ENCODE data around the gene CMTM7.
"Not testable (repeated sequence)": the region's sequence is repeated elsewhere in the genome, so short reads cannot be mapped to it uniquely, and the experiment has no call there.

The CMTM7 gene

GRCh38 chr3:32383136-32383711 is 8.4 kb upstream of the CMTM7 start:
- no peak for DNase-seq

GRCh38 chr3:32384938-32385337 is 6.7 kb upstream of the CMTM7 start:
- DNase-seq, result no peak

GRCh38 chr3:32387512-32387911 is 4.1 kb upstream of the CMTM7 start:
- no peak for DNase-seq

- DNase-seq, result not testable (repeated sequence)
These were observed 2.1 kb upstream of the CMTM7 start for GRCh38 chr3:32389577-32389976.

GRCh38 chr3:32392536-32393302 is 1.1 kb downstream of the CMTM7 start:
- no peak for DNase-seq

- no peak for DNase-seq
These were observed 3.8 kb downstream of the CMTM7 start for GRCh38 chr3:32395496-32395895.

- DNase-seq, result no peak
These were observed 6.3 kb downstream of the CMTM7 start for GRCh38 chr3:32397941-32398340.

GRCh38 chr3:32398531-32398930 is 6.9 kb downstream of the CMTM7 start:
- DNase-seq, result no peak

- no peak for DNase-seq
These were observed 7.5 kb downstream of the CMTM7 start for GRCh38 chr3:32399030-32399620.

GRCh38 chr3:32401126-32401525 is 9.5 kb downstream of the CMTM7 start:
- no peak for DNase-seq

GRCh38 chr3:32401556-32402081 is 10.0 kb downstream of the CMTM7 start:
- peak; percentile 12 for DNase-seq

GRCh38 chr3:32403663-32404062 is 12.0 kb downstream of the CMTM7 start:
- peak; percentile 7 for DNase-seq

GRCh38 chr3:32404714-32405113 is 13.1 kb downstream of the CMTM7 start:
- DNase-seq, result no peak

- no peak for DNase-seq
These were observed 13.5 kb downstream of the CMTM7 start for GRCh38 chr3:32405155-32405554.

GRCh38 chr3:32405711-32406323 is 14.2 kb downstream of the CMTM7 start:
- DNase-seq, result no peak

- DNase-seq, result peak; percentile 43
These were observed 15.1 kb downstream of the CMTM7 start for GRCh38 chr3:32406486-32407408.

GRCh38 chr3:32410367-32411246 is 19.0 kb downstream of the CMTM7 start:
- DNase-seq, result no peak

- no peak for DNase-seq
These were observed 19.8 kb downstream of the CMTM7 start for GRCh38 chr3:32411442-32411841.

- no peak for DNase-seq
These were observed 21.2 kb downstream of the CMTM7 start for GRCh38 chr3:32412887-32413286.

GRCh38 chr3:32413845-32414521 is 22.3 kb downstream of the CMTM7 start:
- no peak for DNase-seq

Measured in DMS79 (cell line).